PC-3 (cell line): ENCODE measurements around the gene ANXA6. TPM values are rescaled to one million over a fixed set of nuclear protein-coding genes. Genes with fewer than 3 reads are reported as not detected.

ENCODE experiments used
- ATAC-seq: fragments of 200-7000 bp; cut with Tn5 transposase; 2 replicates; pipeline ENCODE4 v1.9.1; 2020; ENCODE audit warnings: mild to moderate bottlenecking, moderate library complexity
- BruUV-seq: library from RNA; stranded (reverse); fragments of 400-500 nt; replicated peaks from 2 replicates; lab custom pipeline; 2021; lab: Mats Ljungman, UMichigan
- CTCF ChIA-PET: fragments of 300-600 bp; sonication (Branson Sonifier 250); formaldehyde crosslinking; loops from one replicate; lab custom pipeline; 2022; ENCODE audit warnings: antibody characterized with exemption; lab: Charles Lee
- POLR2A ChIA-PET: fragments of 300-600 bp; sonication (Branson Sonifier 250); formaldehyde crosslinking; loops from one replicate; lab custom pipeline; 2022; ENCODE audit warnings: antibody characterized with exemption; ENCODE audit not compliant: unreplicated experiment; lab: Charles Lee
- DNase-seq: peaks from one replicate; pipeline ENCODE4 v3.0.0-alpha.2; 2015
- H2AFZ ChIP-seq: fragments of 300-600 bp; sonication (generic); 2 replicates; pipeline ENCODE4 v1.6.0; 2016; ENCODE audit warnings: antibody characterized with exemption, low read length
- H3F3A ChIP-seq: fragments of 300-600 bp; sonication (generic); one replicate; pipeline ENCODE4 v1.6.0; 2017; ENCODE audit warnings: antibody characterized with exemption, low read length, control low read depth, mild to moderate bottlenecking; ENCODE audit not compliant: unreplicated experiment
- H3K27ac ChIP-seq: fragments of 300-600 bp; sonication (generic); 2 replicates; pipeline ENCODE4 v1.5.1; 2016; ENCODE audit warnings: mild to moderate bottlenecking, low read length
- H3K27me3 ChIP-seq: fragments of 300-600 bp; sonication (generic); 2 replicates; pipeline ENCODE4 v1.6.1; 2016; ENCODE audit warnings: low read length, mixed read lengths
- H3K36me3 ChIP-seq: fragments of 300-600 bp; sonication (generic); 2 replicates; pipeline ENCODE4 v1.6.1; 2016; ENCODE audit warnings: low read depth, mixed run types, low read length, mixed read lengths
- H3K4me1 ChIP-seq: fragments of 300-600 bp; sonication (generic); 2 replicates; pipeline ENCODE4 v1.5.1; 2016; ENCODE audit warnings: low read length; ENCODE audit not compliant: insufficient read depth
- H3K4me2 ChIP-seq: fragments of 300-600 bp; sonication (generic); 2 replicates; pipeline ENCODE4 v1.6.0; 2016; ENCODE audit warnings: low read length
- H3K4me3 ChIP-seq: fragments of 300-600 bp; sonication (generic); 2 replicates; pipeline ENCODE4 v1.5.1; 2016; ENCODE audit warnings: mild to moderate bottlenecking, low read length, mixed read lengths
- H3K79me2 ChIP-seq: fragments of 300-600 bp; sonication (generic); 2 replicates; pipeline ENCODE4 v1.6.1; 2017; ENCODE audit warnings: low read length, mixed read lengths
- H3K9ac ChIP-seq: fragments of 300-600 bp; sonication (generic); 2 replicates; pipeline ENCODE4 v1.6.0; 2016; ENCODE audit warnings: mild to moderate bottlenecking, low read length
- H3K9me2 ChIP-seq: fragments of 300-600 bp; sonication (generic); replicated peaks from 2 replicates; pipeline ENCODE4 v1.6.1; 2016; ENCODE audit warnings: mixed run types, low read length, mixed read lengths
- H3K9me3 ChIP-seq: fragments of 300-600 bp; sonication (generic); 2 replicates; pipeline ENCODE4 v1.6.1; 2016; ENCODE audit warnings: low read length, mixed read lengths
- H4K20me1 ChIP-seq: fragments of 300-600 bp; sonication (generic); 2 replicates; pipeline ENCODE4 v1.6.1; 2016; ENCODE audit warnings: low read length, mixed read lengths
- EZH2 ChIP-seq: fragments of 300-600 bp; sonication (generic); IDR thresholded peaks from one replicate; pipeline ENCODE4 v1.6.1; 2017; ENCODE audit warnings: antibody characterized with exemption, mild to moderate bottlenecking, low read length; ENCODE audit not compliant: unreplicated experiment
- EZH2phosphoT487 ChIP-seq: fragments of 300-600 bp; sonication (generic); IDR thresholded peaks from 2 replicates; pipeline ENCODE4 v1.6.1; 2018; ENCODE audit warnings: mild to moderate bottlenecking, antibody characterized with exemption, low read length, borderline replicate concordance
- intact Hi-C: fragments of 100-400 bp; cut with micrococcal nuclease; formaldehyde crosslinking; loops from 2 replicates; pipeline ENCODE4 v1.9.0; 2023
- total RNA-seq: library from RNA; depleted of rRNA; stranded (reverse); fragments of >200 nt; gene quantifications from 2 replicates; pipeline ENCODE4 v1.2.3, GENCODE V29; 2014
- TF ChIP-seq, protein P1 (sequence below): fragments of 300-600 bp; sonication (generic); conservative IDR thresholded peaks from 2 replicates; pipeline ENCODE4 v1.5.1; 2017; ENCODE audit warnings: antibody characterized with exemption, low read depth, mild to moderate bottlenecking, low read length

The ANXA6 gene
- total RNA-seq, 1 experiment from 2014 or later, result 122 TPM

DNA sequence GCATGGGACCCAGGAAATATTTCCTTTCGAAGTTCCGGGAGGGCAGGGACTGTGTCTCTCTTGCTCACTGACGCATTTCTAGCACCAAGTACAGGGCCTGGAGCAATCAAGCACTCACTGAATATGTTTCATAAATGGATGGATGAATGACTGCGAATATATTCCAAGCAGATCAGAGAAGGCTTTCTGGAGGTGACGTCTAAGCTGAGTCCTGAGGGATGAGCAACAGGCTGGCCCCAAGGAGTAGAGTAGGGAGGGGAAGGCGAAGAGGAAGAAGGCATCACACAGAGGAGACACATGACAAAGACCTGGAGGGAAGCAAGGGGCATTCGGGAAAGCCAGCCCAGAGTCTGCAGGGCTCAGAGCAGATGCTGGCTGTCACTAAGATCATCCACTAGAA, 13.9 kb downstream of the ANXA6 start:
- no peak for ATAC-seq

DNA sequence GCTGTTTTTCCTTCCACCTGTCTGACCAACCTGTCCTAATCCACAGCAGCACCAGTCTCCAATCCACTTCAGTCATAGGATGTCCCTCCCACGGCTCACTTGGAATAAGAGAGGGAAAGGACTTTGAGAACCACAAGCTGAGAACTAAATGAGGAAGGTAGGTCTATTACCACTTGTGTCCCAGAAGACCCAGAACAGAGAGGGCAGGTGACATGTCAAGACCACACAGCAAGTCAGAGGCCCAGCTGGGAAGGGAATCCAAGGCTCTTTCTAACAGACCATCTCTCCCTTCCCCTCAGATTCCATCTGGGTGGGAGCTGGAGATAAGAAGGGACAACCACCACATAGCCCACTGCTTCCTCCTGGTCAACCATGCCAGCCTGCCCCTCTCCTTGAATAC, 14.6 kb downstream of the ANXA6 start:
- no peak overlapping the region for H3K4me3 ChIP-seq
- no TSS peak for BruUV-seq
- POLR2A ChIA-PET, result no interaction called here
- DNase-seq (no peak), ATAC-seq (no peak)
- H3K27me3 ChIP-seq, result no peaks in the 10 kb centered on the region
- H3K36me3 ChIP-seq, result peaks cover 3% of the 10 kb centered on the region; the same call in 1 of the 2 replicates
- H3K27ac ChIP-seq, result no peak overlapping the region
- H3K9me3 ChIP-seq, result no peaks in the 10 kb centered on the region
- H3K79me2 ChIP-seq, result no peaks in the 10 kb centered on the region
- H3K4me1 ChIP-seq, result no peaks in the 10 kb centered on the region
- intact Hi-C loops, result no loop called here
- no peak overlapping the region for H3K4me2 ChIP-seq
- no peak overlapping the region for H3K9ac ChIP-seq
- TF ChIP-seq, protein P1, sequence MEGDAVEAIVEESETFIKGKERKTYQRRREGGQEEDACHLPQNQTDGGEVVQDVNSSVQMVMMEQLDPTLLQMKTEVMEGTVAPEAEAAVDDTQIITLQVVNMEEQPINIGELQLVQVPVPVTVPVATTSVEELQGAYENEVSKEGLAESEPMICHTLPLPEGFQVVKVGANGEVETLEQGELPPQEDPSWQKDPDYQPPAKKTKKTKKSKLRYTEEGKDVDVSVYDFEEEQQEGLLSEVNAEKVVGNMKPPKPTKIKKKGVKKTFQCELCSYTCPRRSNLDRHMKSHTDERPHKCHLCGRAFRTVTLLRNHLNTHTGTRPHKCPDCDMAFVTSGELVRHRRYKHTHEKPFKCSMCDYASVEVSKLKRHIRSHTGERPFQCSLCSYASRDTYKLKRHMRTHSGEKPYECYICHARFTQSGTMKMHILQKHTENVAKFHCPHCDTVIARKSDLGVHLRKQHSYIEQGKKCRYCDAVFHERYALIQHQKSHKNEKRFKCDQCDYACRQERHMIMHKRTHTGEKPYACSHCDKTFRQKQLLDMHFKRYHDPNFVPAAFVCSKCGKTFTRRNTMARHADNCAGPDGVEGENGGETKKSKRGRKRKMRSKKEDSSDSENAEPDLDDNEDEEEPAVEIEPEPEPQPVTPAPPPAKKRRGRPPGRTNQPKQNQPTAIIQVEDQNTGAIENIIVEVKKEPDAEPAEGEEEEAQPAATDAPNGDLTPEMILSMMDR, result no peak
- TF ChIP-seq EZH2, result no peak
- TF ChIP-seq EZH2phosphoT487, result no peak
- no peaks in the 10 kb centered on the region for H3K9me2 ChIP-seq
- no peak overlapping the region for H2AFZ ChIP-seq
- H3F3A ChIP-seq, result no peaks in the 10 kb centered on the region
- H4K20me1 ChIP-seq, result no peaks in the 10 kb centered on the region
- CTCF ChIA-PET, result no interaction called here

More for the DNA sequence above, 13.9 kb downstream of the ANXA6 start:
- intact Hi-C loops, result no loop called here
- no peak overlapping the region for H3K4me2 ChIP-seq
- no peaks in the 10 kb centered on the region for H3F3A ChIP-seq
- no peaks in the 10 kb centered on the region for H3K9me3 ChIP-seq
- DNase-seq, result no peak
- no peak overlapping the region for H3K9ac ChIP-seq
- H3K27me3 ChIP-seq, result no peaks in the 10 kb centered on the region
- H2AFZ ChIP-seq, result no peak overlapping the region
- no peak overlapping the region for H3K27ac ChIP-seq
- H3K4me1 ChIP-seq, result no peaks in the 10 kb centered on the region
- no peaks in the 10 kb centered on the region for H3K79me2 ChIP-seq
- TF ChIP-seq, protein P1, result no peak
- TF ChIP-seq EZH2, result no peak
- TF ChIP-seq EZH2phosphoT487, result no peak
- no peak overlapping the region for H3K4me3 ChIP-seq
- H4K20me1 ChIP-seq, result no peaks in the 10 kb centered on the region
- no peaks in the 10 kb centered on the region; the same call in 1 of the 2 replicates for H3K36me3 ChIP-seq
- ChIA-PET CTCF (no interaction called here), POLR2A (no interaction called here)
- no TSS peak for BruUV-seq
- H3K9me2 ChIP-seq, result no peaks in the 10 kb centered on the region

DNA sequence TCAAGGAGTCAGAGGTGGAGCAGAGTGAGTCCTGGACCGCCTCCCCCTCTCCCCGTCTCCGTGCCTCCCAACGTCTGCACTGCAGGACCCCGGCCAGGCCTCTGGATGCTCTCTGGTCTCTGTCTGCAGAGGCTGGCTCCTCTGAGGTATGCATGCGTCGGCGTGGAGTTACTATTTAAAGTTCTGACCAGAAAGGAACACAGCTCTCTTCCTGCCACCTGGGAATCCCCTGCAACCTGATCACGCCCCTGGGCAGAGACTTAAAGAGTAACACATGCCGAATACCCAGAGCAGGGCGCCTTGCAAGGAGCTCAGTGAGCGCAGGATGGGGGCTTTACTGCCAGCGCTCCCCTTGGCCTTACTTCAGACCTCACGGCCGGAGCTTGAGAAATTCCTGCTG, 16.0 kb downstream of the ANXA6 start:
- DNase-seq (no peak), ATAC-seq (no peak)
- Histone ChIP-seq H2AFZ (no peak overlapping the region), H3K9me3 (no peaks in the 10 kb centered on the region), H3F3A (no peaks in the 10 kb centered on the region), H3K4me3 (no peak overlapping the region), H3K36me3 (peaks cover 12% of the 10 kb centered on the region), H3K9me2 (no peaks in the 10 kb centered on the region), H3K4me1 (no peaks in the 10 kb centered on the region), H3K27me3 (no peaks in the 10 kb centered on the region), H3K9ac (no peak overlapping the region), H3K79me2 (no peaks in the 10 kb centered on the region), H3K4me2 (no peak overlapping the region), H3K27ac (no peak overlapping the region), H4K20me1 (no peaks in the 10 kb centered on the region)
- no TSS peak for BruUV-seq
- CTCF ChIA-PET, result no interaction called here
- POLR2A ChIA-PET, result no interaction called here
- intact Hi-C loops, result no loop called here
- TF ChIP-seq, protein P1, result no peak
- no peak for TF ChIP-seq EZH2
- TF ChIP-seq EZH2phosphoT487, result no peak
